Spleen (tissue), 11 donors: ENCODE data around the gene DSC3. TPM values are rescaled to one million over a fixed set of nuclear protein-coding genes. Genes with fewer than 3 reads are reported as not detected.
"Not testable (repeated sequence)": the region's sequence is repeated elsewhere in the genome, so short reads cannot be mapped to it uniquely, and the experiment has no call there.

ENCODE experiments used
- DNase-seq: peaks from one replicate; pipeline ENCODE4 v3.0.0-alpha.2; 2020
- H3K27ac ChIP-seq, 8 donors: fragments of 200-600 bp; sonication (generic) in 7 of 8; 1 replicate in 4 of 8; 2 replicates in 4 of 8; pipeline versions ENCODE4 v1.5.0 to v1.8.0; 2016 to 2021; ENCODE audit warnings: inconsistent platforms in 4 of 8, mild to moderate bottlenecking in 4 of 8, moderate library complexity in 1 of 8
- H3K27me3 ChIP-seq, 7 donors: fragments of 200-600 bp; sonication (generic) in 6 of 7; replicated peaks in 1 of 7; 1 replicate in 4 of 7; 2 replicates in 3 of 7; pipeline versions ENCODE4 v1.5.0 to v1.8.0; 2016 to 2021; ENCODE audit warnings: inconsistent platforms in 3 of 7, mild to moderate bottlenecking in 1 of 7
- H3K36me3 ChIP-seq, 6 donors: fragments of 200-600 bp; sonication (generic) in 5 of 6; 1 replicate in 4 of 6; 2 replicates in 2 of 6; pipeline versions ENCODE4 v1.5.0 to v1.8.0; 2016 to 2021; ENCODE audit warnings: inconsistent platforms in 2 of 6
- H3K4me1 ChIP-seq, 6 donors: fragments of 200-600 bp; sonication (generic) in 5 of 6; 1 replicate in 3 of 6; 2 replicates in 3 of 6; pipeline versions ENCODE4 v1.5.0 to v1.8.0; 2016 to 2021; ENCODE audit warnings: inconsistent platforms in 3 of 6
- H3K4me3 ChIP-seq, 8 donors: fragments of 200-600 bp; sonication (generic) in 7 of 8; 1 replicate in 4 of 8; 2 replicates in 4 of 8; pipeline versions ENCODE4 v1.5.0 to v1.8.0; 2016 to 2021; ENCODE audit warnings: inconsistent platforms in 4 of 8, mild to moderate bottlenecking in 4 of 8, moderate library complexity in 2 of 8
- H3K9me3 ChIP-seq, 8 donors: fragments of 200-600 bp; sonication (generic) in 7 of 8; 1 replicate in 4 of 8; 2 replicates in 4 of 8; pipeline versions ENCODE4 v1.5.0 to v1.8.0; 2016 to 2021; ENCODE audit warnings: inconsistent platforms in 4 of 8
- CTCF ChIP-seq, 11 experiments: fragments of 200-600 bp in 7 of 11; fragments of 450-650 bp in 4 of 11; sonication (generic) in 4 of 11; IDR thresholded peaks in 8 of 11; conservative IDR thresholded peaks in 3 of 11; 1 replicate in 7 of 11; 2 replicates in 4 of 11; pipeline versions ENCODE4 v1.4.0 to v1.8.0; 2016 to 2021; ENCODE audit warnings: antibody characterized with exemption in 11 of 11, inconsistent platforms in 4 of 11, mild to moderate bottlenecking in 1 of 11
- POLR2A ChIP-seq, 3 donors: fragments of 450-650 bp; IDR thresholded peaks; one replicate each; pipeline ENCODE4 v1.5.1; 2017; ENCODE audit warnings: antibody characterized with exemption in 3 of 3, mild to moderate bottlenecking in 1 of 3
- POLR2AphosphoS5 ChIP-seq, 3 donors: sonication (generic); formaldehyde crosslinking; IDR thresholded peaks; one replicate each; pipeline ENCODE4 v1.5.1; 2017; ENCODE audit warnings: antibody characterized with exemption in 3 of 3
- WGBS, 5 donors: extraction: QIAGEN DNeasy Blood & Tissue Kit in 3 of 5; methylation state at CpG; one replicate each; pipeline versions ENCODE4 v1.1.5 to v1.1.7; 2013 to 2018; 5-methylcytosine and 5-hydroxymethylcytosine counted together
- intact Hi-C: fragments of 100-400 bp; cut with DNase I; formaldehyde crosslinking; loops from one replicate; pipeline ENCODE4 v1.15.0; 2023; ENCODE audit warnings: low total_unique reads
- polyA plus RNA-seq, 3 donors: library from polyadenylated mRNA; stranded (reverse); fragments of 200-250 nt; gene quantifications; one replicate each; pipeline ENCODE4 v1.2.1, GENCODE V29; 2013
- total RNA-seq, 7 donors: library from RNA; depleted of rRNA in 3 of 7; stranded (reverse); fragments of >200 nt in 3 of 7; fragmentation: NEBNext Ultra II Directional in 4 of 7; extraction: Animal tissue kit (Norgen Biotek cat#: 25700) in 4 of 7; gene quantifications; one replicate each; pipeline versions ENCODE4 v1.1.0 to v1.2.1, GENCODE V29; 2016 to 2021
- donor health status: healthy with polysubstance abuse.
- donor health status: DM: no; HTN: no; CAD: no; lungs with moderate emphysema.
- donor health status: DM: no; HTN: no; CAD: no.
- donor health status: Bipolar disorder and iron deficiency.
- donor health status: healthy.
- donor health status: DM: no; HTN: no; CAD: no.
- donor health status: DM: yes; HTN: yes; CAD: no.

Gene DSC3
- total and polyA plus RNA-seq, 10 donors, result 0.03 to 0.14 (median 0.07) TPM; not detected in 6

DNA sequence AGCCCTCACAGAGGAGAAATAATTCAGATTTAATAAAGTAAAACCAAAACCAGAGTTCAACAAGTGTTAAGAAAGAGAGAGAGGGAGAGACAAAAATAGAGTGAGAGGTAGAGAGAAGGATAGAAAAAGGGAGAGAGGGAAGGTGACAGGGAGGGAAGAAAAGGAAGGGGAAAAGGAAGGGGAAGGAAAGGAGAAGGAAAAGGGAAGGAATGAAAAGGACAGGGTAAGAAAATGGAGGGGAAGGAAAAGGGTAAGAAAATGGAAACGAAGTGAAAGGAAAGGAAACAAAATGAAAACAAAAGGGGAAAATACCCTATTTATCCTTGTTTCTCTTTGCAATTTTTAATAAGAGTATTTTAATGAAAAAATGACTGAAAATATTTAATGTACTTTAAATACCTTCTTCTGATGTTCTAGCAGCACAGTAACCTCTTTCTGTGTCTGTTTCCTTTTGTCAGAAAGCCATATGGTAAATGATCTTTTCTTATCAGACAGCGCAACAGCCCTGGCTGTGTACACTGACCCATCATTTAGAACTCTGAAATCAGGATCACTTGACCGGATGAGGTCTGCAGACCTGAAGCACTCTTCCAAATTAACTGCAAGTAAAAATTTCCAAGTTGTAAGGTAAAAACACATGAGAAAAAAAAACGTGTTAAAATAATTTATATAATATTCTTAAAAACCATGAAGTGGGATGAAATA is 11.8 kb downstream of the DSC3 start:
- TF ChIP-seq POLR2AphosphoS5 (IDR thresholded peaks at IDR 0.05) (no peak), POLR2A (IDR thresholded peaks at IDR 0.05) (no peak), CTCF (IDR thresholded peaks at IDR 0.05 in 8 of 11, conservative IDR thresholded peaks at IDR 0.05 in 3 of 11) (no peak)
- 65 to 76% (median 67%) methylated on average over 4 of the region's 4 CpGs for WGBS, 5 donors
- DNase-seq, result no peak
- Histone ChIP-seq H3K4me1 (no peaks in the 10 kb centered on the region), H3K9me3 (peaks cover 0 to 12% (median 6%) of the 10 kb centered on the region in 8 donors), H3K27me3 (no peaks in the 10 kb centered on the region), H3K27ac (no peak overlapping the region), H3K36me3 (no peaks in the 10 kb centered on the region), H3K4me3 (no peak overlapping the region)
- intact Hi-C loops, result no loop called here

GRCh38 chr18:31015715-31016434 is 26.7 kb downstream of the DSC3 start:
- H3K36me3 ChIP-seq, result no peaks in the 10 kb centered on the region
- intact Hi-C loops, result no loop called here
- WGBS, 5 donors, result 72 to 88% (median 84%) methylated on average over 3 of the region's 3 CpGs
- H3K4me1 ChIP-seq, result no peaks in the 10 kb centered on the region
- no peaks in the 10 kb centered on the region for H3K27me3 ChIP-seq
- no peak overlapping the region for H3K27ac ChIP-seq
- DNase-seq, result no peak
- no peak overlapping the region for H3K4me3 ChIP-seq
- no peaks in the 10 kb centered on the region for H3K9me3 ChIP-seq
- no peak for TF ChIP-seq POLR2AphosphoS5 (IDR thresholded peaks at IDR 0.05)
- TF ChIP-seq CTCF (IDR thresholded peaks at IDR 0.05 in 8 of 11, conservative IDR thresholded peaks at IDR 0.05 in 3 of 11), result no peak
- no peak for TF ChIP-seq POLR2A (IDR thresholded peaks at IDR 0.05)

- H3K36me3 ChIP-seq, H3K27ac ChIP-seq, H3K9me3 ChIP-seq, DNase-seq, intact Hi-C loops, H3K4me1 ChIP-seq, H3K27me3 ChIP-seq, H3K4me3 ChIP-seq: not testable (repeated sequence)
- 83 to 94% (median 90%) methylated on average over 7 of the region's 7 CpGs for WGBS, 5 donors
Measured at GRCh38 chr18:31011455-31011854, 31.1 kb downstream of the DSC3 start.

DNA sequence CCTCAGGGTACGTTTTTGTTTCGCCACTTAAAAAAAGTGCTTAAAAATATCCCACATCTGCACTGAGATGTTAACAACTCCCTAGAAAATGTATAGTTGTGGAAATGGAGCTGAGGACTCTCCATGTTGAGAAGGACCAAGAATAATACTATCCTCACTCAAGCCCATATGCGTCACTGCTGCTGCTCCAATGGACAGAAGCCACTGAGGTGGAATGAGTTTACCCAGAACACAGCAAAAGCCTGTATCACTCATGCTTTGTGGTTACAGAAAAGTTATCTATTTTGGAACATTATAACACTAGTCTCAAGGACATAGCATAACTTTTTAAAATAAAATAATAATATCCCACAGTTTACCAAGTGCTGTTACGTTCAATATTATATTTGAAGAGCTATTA is 31.9 kb downstream of the DSC3 start:
- TF ChIP-seq POLR2A (IDR thresholded peaks at IDR 0.05), result no peak
- Histone ChIP-seq H3K27me3 (no peaks in the 10 kb centered on the region), H3K27ac (no peak overlapping the region), H3K4me3 (no peak overlapping the region), H3K36me3 (no peaks in the 10 kb centered on the region), H3K9me3 (no peaks in the 10 kb centered on the region), H3K4me1 (no peaks in the 10 kb centered on the region)
- no peak for DNase-seq
- intact Hi-C loops, result no loop called here
- WGBS, 5 donors, result 78 to 92% (median 89%) methylated on average over 4 of the region's 4 CpGs

DNA sequence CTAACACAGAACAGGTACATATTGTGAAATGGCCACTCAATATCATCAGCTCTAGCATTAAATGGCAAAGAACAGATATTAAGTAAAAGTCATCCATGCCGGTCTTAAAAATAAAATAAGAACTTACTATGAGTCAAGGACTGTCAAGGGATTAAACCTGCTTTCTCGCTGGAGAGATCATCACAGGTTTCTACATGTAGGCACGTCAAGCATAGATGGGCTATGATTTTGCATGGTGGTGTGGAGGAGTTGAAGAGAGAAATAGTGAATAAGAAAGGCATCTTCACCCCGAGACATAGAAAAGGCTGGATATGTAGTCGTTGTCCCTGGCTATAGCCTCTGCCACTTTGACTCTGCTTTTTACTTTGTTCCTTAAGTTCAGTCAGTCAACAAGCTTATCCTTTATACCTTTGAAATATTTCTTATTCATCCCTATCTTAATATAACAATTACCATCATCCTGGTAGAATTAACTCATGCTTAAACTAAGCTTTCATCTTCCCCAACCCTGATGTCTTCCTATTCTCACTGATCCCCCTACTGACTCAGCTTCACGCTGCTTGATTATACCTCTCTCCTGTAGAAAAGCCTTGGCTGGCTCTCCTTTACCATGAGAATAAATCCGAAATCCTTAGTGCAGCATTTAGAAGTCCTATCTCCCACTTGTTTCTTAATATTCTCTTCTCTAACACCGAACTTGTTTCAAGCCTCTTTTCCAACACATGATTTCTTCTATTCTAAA is 42.5 kb downstream of the DSC3 start:
- Histone ChIP-seq H3K4me1 (no peaks in the 10 kb centered on the region), H3K36me3 (no peaks in the 10 kb centered on the region), H3K9me3 (no peaks in the 10 kb centered on the region), H3K27ac (no peak overlapping the region), H3K4me3 (no peak overlapping the region), H3K27me3 (no peaks in the 10 kb centered on the region)
- 72 to 88% (median 81%) methylated on average over 8 of the region's 8 CpGs for WGBS, 5 donors
- intact Hi-C loops, result no loop called here
- TF ChIP-seq CTCF (IDR thresholded peaks at IDR 0.05 in 8 of 11, conservative IDR thresholded peaks at IDR 0.05 in 3 of 11) (no peak), POLR2AphosphoS5 (IDR thresholded peaks at IDR 0.05) (no peak), POLR2A (IDR thresholded peaks at IDR 0.05) (no peak)
- DNase-seq, result no peak
